ENCODE measurements around the gene ATP10A. TPM values are rescaled to one million over a fixed set of nuclear protein-coding genes. Genes with fewer than 3 reads are reported as not detected.
"Not testable (repeated sequence)": the region's sequence is repeated elsewhere in the genome, so short reads cannot be mapped to it uniquely, and the experiment has no call there.

Gene ATP10A
- total and polyA plus RNA-seq, 11 donors: 0.53 to 3.3 (median 1.0) TPM

DNA sequence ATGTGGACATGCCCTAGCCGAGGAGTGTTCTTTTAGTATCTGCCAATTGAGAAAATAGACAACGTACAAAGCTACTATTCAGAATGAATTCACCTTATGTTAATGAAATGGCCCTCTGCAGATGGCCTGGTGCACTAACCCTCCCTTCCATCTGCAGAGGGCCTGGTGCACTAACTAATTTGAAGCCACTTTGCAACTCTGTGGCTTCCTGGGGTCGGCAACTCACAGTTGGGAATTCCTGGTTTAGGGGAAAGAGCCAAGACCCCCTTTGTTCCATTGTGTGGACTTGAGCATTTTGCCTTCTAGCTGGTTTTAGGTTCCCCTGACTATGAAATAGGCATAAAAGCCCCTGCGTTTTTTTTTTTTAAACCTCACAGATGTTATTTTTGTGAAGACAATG is 220.0 kb downstream of the ATP10A start:
- H3K4me3 ChIP-seq: no peak overlapping the region
- H3K4me1 ChIP-seq: peaks cover 0 to 17% (median 0%) of the 10 kb centered on the region in 12 donors
- WGBS, 4 donors: 52 to 60% (median 59%) methylated on average over 4 of the region's 4 CpGs
- H3K27me3 ChIP-seq: no peaks in the 10 kb centered on the region
- H3K36me3 ChIP-seq: no peaks in the 10 kb centered on the region
- TF ChIP-seq, protein P1, sequence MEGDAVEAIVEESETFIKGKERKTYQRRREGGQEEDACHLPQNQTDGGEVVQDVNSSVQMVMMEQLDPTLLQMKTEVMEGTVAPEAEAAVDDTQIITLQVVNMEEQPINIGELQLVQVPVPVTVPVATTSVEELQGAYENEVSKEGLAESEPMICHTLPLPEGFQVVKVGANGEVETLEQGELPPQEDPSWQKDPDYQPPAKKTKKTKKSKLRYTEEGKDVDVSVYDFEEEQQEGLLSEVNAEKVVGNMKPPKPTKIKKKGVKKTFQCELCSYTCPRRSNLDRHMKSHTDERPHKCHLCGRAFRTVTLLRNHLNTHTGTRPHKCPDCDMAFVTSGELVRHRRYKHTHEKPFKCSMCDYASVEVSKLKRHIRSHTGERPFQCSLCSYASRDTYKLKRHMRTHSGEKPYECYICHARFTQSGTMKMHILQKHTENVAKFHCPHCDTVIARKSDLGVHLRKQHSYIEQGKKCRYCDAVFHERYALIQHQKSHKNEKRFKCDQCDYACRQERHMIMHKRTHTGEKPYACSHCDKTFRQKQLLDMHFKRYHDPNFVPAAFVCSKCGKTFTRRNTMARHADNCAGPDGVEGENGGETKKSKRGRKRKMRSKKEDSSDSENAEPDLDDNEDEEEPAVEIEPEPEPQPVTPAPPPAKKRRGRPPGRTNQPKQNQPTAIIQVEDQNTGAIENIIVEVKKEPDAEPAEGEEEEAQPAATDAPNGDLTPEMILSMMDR (IDR thresholded peaks at IDR 0.05): no peak
- no peak for TF ChIP-seq POLR2A (IDR thresholded peaks at IDR 0.05)
- H3K27ac ChIP-seq: no peak overlapping the region
- intact Hi-C loops (cut with DNase I): loop anchor here in 1 of 10 donors (10.0 kb wide), 1 partner anchor 62 kb away; no protein-coding TSS in a partner anchor
- DNase-seq (no peak), ATAC-seq (no peak)
- H3K9me3 ChIP-seq: no peaks in the 10 kb centered on the region

DNA sequence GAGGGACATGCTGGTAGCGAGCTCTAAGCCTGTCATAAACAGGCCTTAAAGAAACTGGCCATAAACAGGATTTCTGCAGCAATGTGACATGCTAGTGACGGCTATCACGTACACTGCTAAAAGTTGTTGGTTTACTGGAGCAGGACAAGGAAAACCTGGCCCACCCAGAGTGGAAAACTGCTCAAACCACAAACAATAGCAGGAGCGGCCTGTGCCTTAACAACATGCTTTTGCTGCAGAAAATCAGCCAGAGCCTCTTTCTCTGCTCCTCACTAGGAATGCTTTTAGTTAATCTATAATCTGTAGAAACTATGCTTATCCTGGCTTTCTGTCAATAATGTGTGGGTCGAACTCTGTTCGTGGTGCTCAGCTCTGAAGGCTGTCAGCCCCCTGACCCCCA is 221.4 kb downstream of the ATP10A start:
- H3K27me3 ChIP-seq: no peaks in the 10 kb centered on the region
- intact Hi-C loops (cut with DNase I): loop anchor here in 1 of 10 donors (10.0 kb wide), 1 partner anchor 63 kb away; no protein-coding TSS in a partner anchor
- no peak overlapping the region for H3K4me3 ChIP-seq
- 58 to 70% (median 62%) methylated on average over 6 of the region's 6 CpGs for WGBS, 4 donors
- H3K27ac ChIP-seq: no peak overlapping the region
- ATAC-seq: no peak
- TF ChIP-seq, protein P1 (IDR thresholded peaks at IDR 0.05): no peak
- TF ChIP-seq POLR2A (IDR thresholded peaks at IDR 0.05): no peak
- H3K36me3 ChIP-seq: no peaks in the 10 kb centered on the region
- no peak for DNase-seq
- no peaks in the 10 kb centered on the region for H3K9me3 ChIP-seq
- H3K4me1 ChIP-seq: peaks cover 0 to 17% (median 0%) of the 10 kb centered on the region in 12 donors

DNA sequence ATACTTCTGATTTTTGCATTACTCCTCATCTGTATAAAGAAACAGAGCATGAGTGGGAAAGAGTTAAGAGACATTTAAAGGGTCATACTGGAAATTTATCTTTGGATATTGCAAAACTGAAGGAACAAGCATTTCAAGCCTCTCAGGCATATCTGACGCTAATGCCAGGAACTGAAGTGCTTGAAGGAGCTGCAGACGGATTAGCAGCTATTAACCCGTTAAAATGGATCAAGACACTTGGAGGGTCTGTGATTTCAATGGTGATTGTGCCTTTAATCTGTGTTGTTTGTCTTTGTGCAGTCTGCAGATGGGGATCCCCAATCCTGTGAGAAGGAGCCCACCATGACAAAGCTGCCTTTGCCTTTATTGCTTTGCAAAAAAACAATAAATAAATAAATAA is 221.8 kb downstream of the ATP10A start:
- Histone ChIP-seq H3K9me3 (no peaks in the 10 kb centered on the region), H3K4me3 (no peak overlapping the region), H3K27ac (no peak overlapping the region), H3K36me3 (no peaks in the 10 kb centered on the region), H3K27me3 (no peaks in the 10 kb centered on the region), H3K4me1 (peaks cover 0 to 17% (median 0%) of the 10 kb centered on the region in 12 donors)
- 28 to 51% (median 39%) methylated on average over 3 of the region's 3 CpGs for WGBS, 4 donors
- no peak for DNase-seq
- TF ChIP-seq, protein P1 (IDR thresholded peaks at IDR 0.05): no peak
- TF ChIP-seq POLR2A (IDR thresholded peaks at IDR 0.05): no peak
- no peak for ATAC-seq
- intact Hi-C loops (cut with DNase I): loop anchor here in 1 of 10 donors (10.0 kb wide), 1 partner anchor 63 kb away; no protein-coding TSS in a partner anchor

DNA sequence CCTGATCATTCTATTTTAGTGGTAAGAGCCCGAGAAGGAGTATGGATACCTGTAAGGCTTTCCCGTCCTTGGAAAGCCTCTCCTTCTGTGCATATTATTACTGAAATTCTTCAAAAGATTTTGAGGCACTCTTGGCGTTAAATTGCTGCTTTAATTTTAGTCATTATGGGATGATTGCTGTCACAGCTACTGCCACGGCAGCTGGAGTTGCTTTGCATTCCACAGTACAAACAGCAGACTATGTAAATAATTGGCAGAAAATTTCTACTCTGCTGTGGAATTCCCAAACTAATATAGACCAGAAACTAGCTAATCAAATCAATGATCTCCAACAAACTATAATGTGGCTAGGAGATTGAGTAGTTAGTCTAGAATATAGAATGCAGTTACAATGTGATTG is 222.2 kb downstream of the ATP10A start:
- H3K36me3 ChIP-seq, H3K4me3 ChIP-seq, H3K9me3 ChIP-seq, DNase-seq, ATAC-seq, H3K27ac ChIP-seq, H3K27me3 ChIP-seq: not testable (repeated sequence)
- intact Hi-C loops (cut with DNase I): loop anchor here in 1 of 10 donors (10.0 kb wide), 1 partner anchor 64 kb away; no protein-coding TSS in a partner anchor
- WGBS, 4 donors: 68 to 78% (median 73%) methylated on average over 4 of the region's 4 CpGs
- H3K4me1 ChIP-seq: peaks cover 0 to 17% (median 0%) of the 10 kb centered on the region in 12 donors

DNA sequence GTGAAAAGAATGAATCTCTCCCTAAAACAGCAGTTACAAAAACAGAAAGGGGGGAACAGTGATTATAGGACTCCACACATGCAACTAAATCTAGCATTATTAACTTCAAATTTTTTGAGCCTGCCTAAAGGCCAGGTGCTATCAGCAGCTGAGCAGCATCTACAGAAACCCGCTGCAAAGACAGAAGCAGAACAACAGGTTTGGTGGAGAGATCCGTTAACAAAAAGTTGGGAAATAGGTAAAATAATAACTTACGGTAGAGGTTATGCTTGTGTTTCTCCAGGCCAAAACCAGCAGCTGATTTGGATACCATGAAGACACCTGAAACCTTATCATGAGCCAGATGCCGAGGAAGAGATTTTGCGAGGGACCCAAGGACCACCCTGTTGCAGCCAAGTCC is 222.7 kb downstream of the ATP10A start:
- TF ChIP-seq, protein P1 (IDR thresholded peaks at IDR 0.05): no peak
- no peak for TF ChIP-seq POLR2A (IDR thresholded peaks at IDR 0.05)
- intact Hi-C loops (cut with DNase I): loop anchor here in 1 of 10 donors (10.0 kb wide), 1 partner anchor 64 kb away; no protein-coding TSS in a partner anchor
- H3K4me1 ChIP-seq: peaks cover 0 to 17% (median 0%) of the 10 kb centered on the region in 12 donors
- H3K9me3 ChIP-seq: no peaks in the 10 kb centered on the region
- H3K27me3 ChIP-seq: no peaks in the 10 kb centered on the region
- DNase-seq: no peak
- ATAC-seq: no peak
- WGBS, 4 donors: 85 to 92% (median 87%) methylated on average over 5 of the region's 5 CpGs
- no peak overlapping the region for H3K4me3 ChIP-seq
- H3K27ac ChIP-seq: no peak overlapping the region
- no peaks in the 10 kb centered on the region for H3K36me3 ChIP-seq

DNA sequence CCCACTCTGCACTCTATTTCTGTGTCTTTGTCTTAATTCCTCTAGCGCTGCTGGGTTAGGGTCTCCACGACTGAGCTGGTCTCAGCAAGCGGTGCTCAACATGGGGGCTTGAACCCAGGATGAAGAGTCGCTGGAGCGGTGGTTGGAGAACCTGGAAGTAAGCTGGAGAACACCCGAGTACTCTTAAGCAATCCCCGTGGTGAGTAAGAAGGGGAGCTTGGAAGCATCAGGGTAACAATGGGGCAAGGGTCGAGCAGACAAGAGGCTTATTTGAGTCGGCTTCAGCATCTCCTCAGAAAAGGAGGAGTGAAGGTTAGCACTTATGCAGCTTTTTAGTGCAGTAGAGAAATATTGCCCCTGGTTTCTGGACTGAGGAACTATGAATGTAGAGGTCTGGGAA is 226.6 kb downstream of the ATP10A start:
- DNase-seq; H3K27ac ChIP-seq; ATAC-seq; H3K9me3 ChIP-seq; H3K27me3 ChIP-seq; H3K36me3 ChIP-seq; intact Hi-C loops (cut with DNase I); H3K4me3 ChIP-seq; H3K4me1 ChIP-seq: not testable (repeated sequence)
- 78 to 87% (median 85%) methylated on average over 9 of the region's 9 CpGs for WGBS, 4 donors

Measured in heart left ventricle (tissue), 16 donors.